ENCODE results near the gene TMEM39B.

DNA sequence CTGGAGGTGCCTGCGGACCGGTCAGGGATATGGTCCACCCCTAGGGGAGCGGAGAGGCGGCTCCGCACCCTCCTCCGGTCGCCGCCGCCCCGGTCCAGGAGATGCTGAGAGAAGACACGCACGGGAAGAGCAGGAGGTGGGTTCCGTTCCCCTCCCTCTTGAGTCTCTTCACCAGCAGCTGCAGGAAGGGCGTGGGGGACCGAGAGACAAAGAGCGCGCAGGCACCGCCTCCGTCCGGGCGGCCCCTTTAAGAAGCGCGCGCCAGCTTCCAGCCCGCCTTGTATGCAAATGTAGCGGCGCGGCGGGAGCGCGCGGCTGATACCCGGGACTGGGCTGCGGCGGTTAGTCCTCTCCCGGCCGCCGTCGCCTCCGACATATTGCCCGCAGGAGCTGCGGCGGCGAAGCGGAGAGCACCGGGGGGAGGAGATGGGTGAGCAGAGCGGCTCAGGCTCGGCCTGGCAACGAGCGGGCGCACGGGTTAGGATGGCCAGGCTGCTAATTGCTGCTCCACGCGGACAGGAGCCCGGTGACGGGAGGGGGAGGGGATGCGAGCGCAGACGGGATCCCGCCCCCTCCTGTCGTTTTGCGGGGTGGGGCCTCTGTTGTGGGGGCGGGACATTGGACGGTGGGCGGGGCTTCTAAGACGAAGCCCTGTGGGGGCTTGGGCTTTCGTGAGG lies at the start of gene TMEM39B:
- TF ChIP-seq, protein P1, sequence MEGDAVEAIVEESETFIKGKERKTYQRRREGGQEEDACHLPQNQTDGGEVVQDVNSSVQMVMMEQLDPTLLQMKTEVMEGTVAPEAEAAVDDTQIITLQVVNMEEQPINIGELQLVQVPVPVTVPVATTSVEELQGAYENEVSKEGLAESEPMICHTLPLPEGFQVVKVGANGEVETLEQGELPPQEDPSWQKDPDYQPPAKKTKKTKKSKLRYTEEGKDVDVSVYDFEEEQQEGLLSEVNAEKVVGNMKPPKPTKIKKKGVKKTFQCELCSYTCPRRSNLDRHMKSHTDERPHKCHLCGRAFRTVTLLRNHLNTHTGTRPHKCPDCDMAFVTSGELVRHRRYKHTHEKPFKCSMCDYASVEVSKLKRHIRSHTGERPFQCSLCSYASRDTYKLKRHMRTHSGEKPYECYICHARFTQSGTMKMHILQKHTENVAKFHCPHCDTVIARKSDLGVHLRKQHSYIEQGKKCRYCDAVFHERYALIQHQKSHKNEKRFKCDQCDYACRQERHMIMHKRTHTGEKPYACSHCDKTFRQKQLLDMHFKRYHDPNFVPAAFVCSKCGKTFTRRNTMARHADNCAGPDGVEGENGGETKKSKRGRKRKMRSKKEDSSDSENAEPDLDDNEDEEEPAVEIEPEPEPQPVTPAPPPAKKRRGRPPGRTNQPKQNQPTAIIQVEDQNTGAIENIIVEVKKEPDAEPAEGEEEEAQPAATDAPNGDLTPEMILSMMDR (IDR thresholded peaks at IDR 0.05): peak in 2 of 4 experiments; percentile 22 to 34
- TF ChIP-seq POLR2A (IDR thresholded peaks at IDR 0.05) (peak; percentile 65), POLR2AphosphoS5 (IDR thresholded peaks at IDR 0.05) (peak; percentile 96)
